ENCODE measurements around the gene EMC6.
"Not testable (repeated sequence)": the region's sequence is repeated elsewhere in the genome, so short reads cannot be mapped to it uniquely, and the experiment has no call there.

EMC6 gene

GRCh38 chr17:3681057-3681456 is 12.4 kb downstream of the EMC6 start:
- no peak for DNase-seq (ENCODE audit: low read depth)

- DNase-seq (ENCODE audit: low read depth) = no peak
These were observed 13.0 kb downstream of the EMC6 start for GRCh38 chr17:3681565-3681964.

DNA sequence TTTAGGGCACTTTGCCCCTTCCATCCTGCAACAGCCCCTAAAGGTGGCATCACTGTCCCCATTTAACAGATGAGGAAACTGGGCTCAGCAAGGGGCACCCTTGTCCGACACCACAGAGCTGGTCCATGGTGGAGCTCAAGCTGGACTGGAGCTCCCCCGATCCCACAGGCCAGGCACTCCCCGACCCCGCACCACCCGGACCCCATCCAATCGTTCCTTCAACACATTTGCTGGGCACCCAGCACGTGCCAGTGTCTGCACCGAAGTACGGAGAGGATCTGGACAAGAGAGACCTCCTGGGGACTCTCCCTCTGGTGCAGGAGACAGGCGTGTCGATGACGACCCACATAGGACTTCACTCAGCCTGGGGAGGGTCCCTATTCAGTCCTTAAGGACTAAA is 13.4 kb downstream of the EMC6 start:
- DNase-seq (ENCODE audit: low read depth) = no peak

DNA sequence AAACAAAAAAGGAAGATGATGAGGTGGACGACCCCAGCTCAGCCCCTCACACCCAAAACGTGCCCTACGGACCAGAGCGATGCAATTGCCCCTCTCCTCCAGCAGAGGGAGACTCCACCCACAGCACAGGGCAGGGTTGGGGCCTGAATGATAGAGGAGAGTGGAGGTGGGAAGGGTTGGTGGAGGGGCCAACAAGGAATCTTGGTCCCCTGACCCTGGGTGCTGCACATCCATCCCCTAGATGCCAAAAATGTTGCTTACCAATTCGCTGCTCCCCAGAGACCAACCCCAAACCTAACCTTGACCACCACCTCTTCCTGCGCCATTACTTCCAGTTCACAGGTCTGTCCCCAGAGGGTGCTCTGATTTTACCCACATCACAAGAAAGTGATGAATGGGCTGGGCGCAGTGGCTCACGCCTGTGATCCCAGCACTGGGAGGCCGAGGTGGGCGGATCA is 14.5 kb downstream of the EMC6 start:
- DNase-seq (ENCODE audit: low read depth) = no peak

- DNase-seq (ENCODE audit: low read depth) = no peak
These were observed 16.6 kb downstream of the EMC6 start for GRCh38 chr17:3685174-3685573.

GRCh38 chr17:3688027-3688553 is 19.5 kb downstream of the EMC6 start:
- no peak for DNase-seq (ENCODE audit: low read depth)

DNA sequence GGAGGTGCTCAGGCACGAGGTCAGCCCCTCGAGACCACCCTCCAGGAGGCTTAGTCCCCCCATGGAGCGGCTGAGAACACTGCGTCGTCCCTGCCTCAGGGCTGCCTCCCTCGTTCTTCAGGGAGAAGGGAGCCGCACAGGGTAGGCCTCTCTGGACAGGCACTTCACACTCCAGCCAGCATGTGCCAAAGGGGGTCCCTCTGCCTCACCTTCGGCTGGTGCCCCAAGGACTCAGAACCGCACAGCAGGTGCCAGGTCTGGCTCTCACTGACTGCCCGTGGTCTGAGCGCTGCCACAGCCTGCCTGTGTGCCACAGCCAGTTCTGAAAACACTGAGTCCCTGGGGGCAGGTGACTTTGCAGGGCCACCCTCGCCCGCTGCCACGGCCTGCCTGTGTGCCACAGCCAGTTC is 20.2 kb downstream of the EMC6 start:
- no peak for DNase-seq (ENCODE audit: low read depth)

GRCh38 chr17:3689262-3690093 is 20.9 kb downstream of the EMC6 start:
- DNase-seq (ENCODE audit: low read depth) = no peak

DNA sequence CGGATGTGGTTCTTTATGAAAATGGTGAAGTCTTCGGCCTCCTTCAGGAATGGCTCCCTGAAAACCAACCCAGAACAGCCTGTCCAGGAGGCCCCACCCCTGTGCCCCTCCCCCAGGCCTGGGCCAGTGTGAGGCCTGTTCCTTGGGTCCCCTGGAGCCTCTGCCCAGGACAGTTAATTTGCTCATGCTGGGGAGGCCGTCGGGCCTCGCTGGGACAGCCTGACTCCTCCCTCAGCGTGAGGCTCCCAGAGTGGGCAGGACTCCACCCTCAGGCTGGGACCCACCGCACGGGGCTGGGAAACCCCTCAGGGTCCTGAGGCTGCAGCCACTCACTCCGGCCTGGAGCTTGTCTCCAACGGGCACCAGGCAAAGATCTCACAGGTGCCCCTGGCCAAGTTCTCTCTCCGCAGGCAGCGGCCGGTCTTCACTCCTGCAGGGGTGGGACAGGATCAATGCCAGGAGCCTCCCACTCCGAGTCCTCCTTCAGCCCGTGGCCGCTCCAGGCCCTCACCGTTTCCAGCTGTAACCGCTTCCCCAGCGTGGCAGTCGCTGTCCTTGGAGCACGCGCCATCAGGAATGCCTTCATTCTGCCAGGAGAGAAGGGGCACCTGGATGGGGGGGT is 21.6 kb downstream of the EMC6 start:
- no peak for DNase-seq (ENCODE audit: low read depth)

- no peak for DNase-seq (ENCODE audit: low read depth)
These were observed 23.0 kb downstream of the EMC6 start for GRCh38 chr17:3691617-3692067.

DNA sequence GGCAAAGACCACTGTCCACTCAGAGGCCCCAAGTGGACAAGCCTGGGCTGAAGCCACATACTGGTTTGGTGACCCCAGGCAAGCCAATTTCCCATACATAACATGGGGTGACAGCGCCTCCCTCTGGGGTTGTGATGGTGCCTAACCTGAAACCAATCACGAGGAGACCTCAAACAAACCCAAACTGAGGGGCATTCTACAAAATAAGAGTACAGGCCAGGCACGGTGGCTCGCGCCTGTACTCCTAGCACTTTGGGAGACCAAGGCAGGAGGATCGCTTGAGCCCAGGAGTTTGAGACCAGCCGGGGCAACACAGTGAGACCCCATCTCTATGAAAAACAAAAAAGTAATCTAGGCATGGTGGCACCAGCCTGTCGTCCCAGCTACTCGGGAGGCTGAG is 23.7 kb downstream of the EMC6 start:
- no peak for DNase-seq (ENCODE audit: low read depth)

DNA sequence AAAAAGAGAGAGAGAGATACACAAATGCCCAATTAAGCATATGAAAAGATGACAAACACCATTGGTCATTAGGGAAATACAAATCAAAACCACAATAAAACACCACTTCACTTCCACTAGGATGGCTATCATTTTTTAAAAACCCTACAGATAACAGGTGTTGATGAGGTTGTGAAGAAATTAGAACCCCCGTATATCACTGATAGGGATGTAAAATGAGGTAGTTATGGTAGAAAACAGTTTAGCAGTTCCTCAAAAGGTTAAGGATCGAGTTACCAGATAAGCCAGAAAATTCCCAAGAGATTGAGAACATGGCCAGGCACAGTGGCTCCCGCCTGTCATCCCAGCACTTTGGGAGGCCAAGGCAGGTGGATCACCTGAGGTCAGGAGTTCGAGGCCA is 24.5 kb downstream of the EMC6 start:
- no peak for DNase-seq (ENCODE audit: low read depth)

DNA sequence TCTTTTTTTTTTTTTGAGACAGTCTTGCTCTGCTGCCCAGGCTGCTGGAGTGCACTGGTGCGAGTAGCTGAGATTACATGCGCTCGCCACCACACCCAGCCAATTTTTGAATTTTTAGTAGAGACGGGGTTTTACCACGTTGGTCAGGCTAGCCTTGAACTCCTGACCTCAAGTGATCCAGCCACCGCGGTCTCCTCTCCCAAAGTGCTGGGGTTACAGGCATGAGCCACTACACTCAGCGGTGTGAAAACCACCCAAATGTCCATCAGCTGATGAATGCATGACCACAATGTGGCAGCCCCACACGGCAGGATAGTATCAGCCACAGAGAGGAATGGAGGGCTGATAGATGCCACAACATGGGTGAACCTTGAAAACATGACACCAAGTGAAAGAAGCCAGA is 25.2 kb downstream of the EMC6 start:
- no peak for DNase-seq (ENCODE audit: low read depth)

GRCh38 chr17:3695129-3695722 is 26.6 kb downstream of the EMC6 start:
- no peak for DNase-seq (ENCODE audit: low read depth)

GRCh38 chr17:3695723-3696411 is 27.3 kb downstream of the EMC6 start, which contains the start of gene P2RX5:
Gene P2RX5, minus strand, starts transcription at chr17:3696155. Its CDS starts 150 bp downstream, at chr17:3696005.
- no peak for DNase-seq (ENCODE audit: low read depth)

DNA sequence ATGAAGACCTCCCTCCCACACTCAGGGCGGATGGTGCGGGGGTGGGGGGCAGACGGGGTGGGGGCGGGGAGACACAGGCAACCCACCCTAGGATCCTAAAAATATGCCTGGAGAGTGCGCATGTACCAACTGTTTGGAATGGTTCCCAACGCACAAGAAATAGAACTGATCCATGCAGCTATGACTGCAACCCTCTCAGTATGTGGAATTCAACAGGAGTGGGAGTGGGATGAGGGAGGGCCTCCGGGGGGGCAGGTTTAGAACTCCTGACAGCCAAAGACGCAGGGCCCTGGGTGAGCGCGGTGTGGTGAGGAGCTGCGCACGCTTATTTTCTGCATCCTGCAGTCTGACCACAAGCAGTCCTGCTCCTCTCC is 28.5 kb downstream of the EMC6 start:
- DNase-seq (ENCODE audit: low read depth) = no peak

GRCh38 chr17:3698139-3698538 is 29.5 kb downstream of the EMC6 start:
- no peak for DNase-seq (ENCODE audit: low read depth)

DNA sequence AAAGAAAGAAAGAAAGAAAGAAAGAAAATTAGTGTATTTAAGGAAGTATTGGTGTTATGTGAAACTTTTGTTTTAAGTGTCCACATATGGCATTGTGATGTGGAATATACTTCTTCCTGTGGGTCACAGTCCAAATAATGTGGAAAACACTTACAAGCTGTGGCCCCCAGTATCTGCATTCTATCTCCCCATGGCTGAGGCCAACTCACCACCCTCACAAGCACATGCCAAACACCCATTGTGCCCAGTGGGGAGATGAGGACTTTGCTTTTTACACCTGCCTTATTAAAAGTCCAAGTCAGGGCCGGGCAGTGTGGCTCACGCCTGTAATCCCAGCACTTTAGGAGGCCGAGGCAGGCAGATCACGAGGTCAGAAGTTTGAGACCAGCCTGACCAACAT is 31.3 kb downstream of the EMC6 start:
- DNase-seq (ENCODE audit: low read depth) = no peak

- not testable (repeated sequence) for DNase-seq (ENCODE audit: low read depth)
These were observed 33.5 kb downstream of the EMC6 start for GRCh38 chr17:3702041-3702539.

GRCh38 chr17:3704931-3705717 is 36.5 kb downstream of the EMC6 start:
- no peak for DNase-seq (ENCODE audit: low read depth)

GRCh38 chr17:3705718-3705984 is 37.0 kb downstream of the EMC6 start:
- not testable (repeated sequence) for DNase-seq (ENCODE audit: low read depth)
